HG03095 (cell line): Measurements from ENCODE around the gene DLGAP1.

Source experiments
- ATAC-seq: cut with Tn5 transposase; IDR thresholded peaks from one replicate; pipeline ENCODE4 v1.9.1; 2021; ENCODE audit warnings: moderate library complexity; ENCODE audit not compliant: unreplicated experiment

Gene DLGAP1

DNA sequence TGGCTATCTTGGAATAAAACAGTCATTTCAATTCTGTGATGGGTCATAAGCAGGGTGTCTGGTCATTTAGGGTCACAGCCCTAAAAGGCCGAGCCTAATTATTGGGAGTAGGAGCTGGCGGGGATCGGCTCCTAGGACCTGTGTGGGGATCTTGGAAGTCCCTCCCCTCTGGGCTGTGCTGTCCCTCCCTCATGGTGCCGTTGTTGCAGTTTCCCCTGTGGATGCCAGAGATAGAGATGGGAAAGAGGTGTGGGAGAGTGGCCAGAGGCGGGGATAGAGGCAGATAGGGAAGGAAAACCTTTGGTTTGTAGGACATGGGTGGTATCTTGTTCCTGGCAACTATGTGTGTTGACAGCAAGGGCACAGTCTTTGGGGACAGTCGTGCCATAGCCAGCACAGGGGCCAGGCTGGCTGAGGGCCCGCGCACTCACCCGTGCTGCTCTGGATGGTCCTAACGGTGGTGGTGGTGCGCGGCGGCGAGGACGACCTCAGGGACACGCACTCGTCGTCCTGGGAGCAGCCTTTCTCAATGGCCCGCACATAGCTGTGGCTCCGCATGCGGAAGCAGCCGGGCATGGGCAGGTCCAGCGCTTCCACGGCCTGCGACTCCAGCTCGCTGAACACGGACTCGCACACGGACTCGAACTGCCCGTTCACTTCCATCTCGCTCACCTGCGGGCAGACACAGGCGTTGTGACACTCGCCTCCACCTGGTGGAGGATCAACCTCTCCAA is 726.2 kb downstream of the DLGAP1 start:
- no peak for ATAC-seq

DNA sequence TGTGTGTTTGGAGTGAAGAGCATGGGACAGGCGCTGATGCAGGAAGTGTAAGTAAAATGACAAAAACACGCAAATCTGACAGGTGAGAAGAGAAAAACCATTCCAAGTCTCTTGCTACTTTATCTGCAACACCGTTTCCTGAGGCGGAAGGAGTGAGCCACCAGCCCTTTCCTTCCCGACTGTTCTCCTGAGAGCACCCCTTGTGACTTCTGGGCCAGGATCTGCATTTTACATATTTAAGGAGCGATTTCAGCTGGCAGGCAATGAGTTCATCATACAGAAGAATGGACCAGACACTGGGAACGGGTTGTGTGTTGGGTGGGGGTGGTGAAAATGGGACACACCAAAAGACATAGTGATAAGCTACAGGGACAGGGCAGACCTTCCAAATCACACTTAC is 727.8 kb downstream of the DLGAP1 start:
- ATAC-seq = no peak

DNA sequence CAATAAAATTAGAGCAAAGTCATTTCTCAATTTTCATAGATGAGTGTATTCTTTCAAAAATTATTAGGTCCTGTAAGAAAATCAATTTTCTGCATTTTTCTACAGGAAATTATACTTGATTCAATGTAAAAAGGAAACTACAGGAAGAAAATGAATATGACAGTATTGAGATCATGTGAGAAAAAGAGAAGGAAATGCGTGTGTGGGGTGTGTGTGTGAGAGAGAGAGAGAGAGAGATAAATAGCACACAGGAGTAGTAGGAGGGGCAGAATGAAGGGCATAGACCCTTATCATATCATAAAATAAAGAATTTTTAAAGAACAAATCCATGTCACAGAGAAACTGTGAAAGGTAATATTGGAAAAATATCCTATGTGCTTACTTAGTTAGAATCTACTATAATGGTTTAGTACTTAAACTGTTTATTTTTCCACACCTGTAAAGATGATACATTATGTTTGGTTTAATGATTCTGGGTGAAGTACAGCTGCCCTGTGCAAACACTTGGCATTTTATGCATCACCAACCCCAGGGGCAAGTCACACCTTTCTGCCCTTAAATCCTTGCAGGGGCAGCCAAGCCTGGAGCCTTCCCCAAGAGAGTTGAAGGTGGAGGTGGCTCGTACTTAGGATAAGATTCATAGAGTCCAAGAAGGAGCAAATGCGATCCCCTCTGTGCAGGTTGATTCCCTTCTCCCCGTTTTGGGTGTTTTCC is 728.7 kb downstream of the DLGAP1 start:
- no peak for ATAC-seq

DNA sequence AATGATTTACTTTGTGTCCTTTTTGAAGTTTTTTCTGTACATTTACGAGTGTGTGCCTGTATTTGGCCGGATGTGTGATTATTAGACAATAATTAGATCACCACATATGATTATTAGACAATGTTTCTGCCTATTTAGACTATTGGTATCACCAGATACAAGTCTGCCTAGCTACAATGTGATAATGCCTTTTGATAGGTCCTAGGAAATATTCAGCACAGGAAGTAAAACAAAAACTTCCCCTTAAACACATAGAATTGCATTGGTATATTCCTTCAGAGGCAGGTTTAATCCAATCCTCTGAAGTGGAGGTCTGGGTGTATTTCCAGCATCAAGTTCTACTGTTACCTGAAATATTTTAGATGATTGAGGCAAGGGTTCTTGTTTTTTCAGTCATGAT is 730.0 kb downstream of the DLGAP1 start:
- ATAC-seq = no peak

DNA sequence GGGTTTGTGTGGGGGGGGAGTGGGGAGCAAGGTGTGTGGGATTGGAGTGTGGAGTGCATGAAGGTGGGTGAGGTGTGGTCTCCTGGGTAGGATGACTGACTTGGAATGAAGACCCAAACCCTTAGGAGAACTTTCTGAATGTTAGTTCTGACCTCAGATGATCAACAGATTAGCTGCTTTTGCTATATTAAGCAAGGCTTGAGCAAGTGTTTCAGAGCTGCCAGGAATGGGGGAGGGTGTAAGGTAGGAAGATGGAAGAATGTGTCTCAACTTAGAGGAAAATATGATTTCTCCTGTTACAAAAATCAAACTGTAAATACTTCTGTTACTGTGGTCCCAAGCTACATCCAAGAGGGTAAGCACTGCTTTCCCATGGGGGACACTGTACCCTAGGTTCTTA is 731.6 kb downstream of the DLGAP1 start:
- ATAC-seq = no peak

DNA sequence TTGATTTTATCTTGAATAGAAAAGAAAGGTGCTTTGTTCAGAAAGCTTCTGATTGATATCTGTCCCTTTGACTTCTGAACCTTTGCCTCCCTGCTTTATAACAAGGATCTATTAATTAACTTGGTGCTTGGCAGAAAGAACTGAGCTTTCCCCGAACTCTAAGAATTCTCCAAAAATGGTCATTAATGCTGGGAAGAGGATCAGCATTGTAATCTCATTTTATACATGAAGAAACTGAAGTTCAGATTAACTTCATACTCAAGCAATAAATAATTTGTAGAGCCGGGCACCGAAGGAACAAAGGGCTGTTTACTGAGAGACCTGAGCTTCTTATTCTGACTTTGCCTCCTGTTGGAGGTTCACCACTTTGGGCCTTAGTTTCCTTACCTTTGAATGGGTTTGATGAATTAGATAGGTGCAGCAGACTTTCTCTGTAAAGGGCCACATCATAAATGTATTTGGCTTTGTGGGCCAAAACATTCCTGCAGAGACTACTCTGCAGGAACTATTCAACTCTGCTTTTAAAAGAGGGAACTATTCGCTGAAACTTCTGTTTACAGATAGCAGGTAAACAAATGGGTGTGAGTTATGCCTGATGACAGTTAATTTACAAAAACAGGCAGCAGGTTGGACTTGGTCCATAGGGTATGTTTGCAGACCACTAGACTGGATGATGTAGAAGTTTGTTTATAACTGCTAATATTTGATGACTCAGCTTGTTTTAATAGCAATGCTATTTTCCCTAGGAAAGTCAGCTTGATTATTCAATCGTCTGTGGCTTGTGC is 732.3 kb downstream of the DLGAP1 start:
- ATAC-seq = no peak

DNA sequence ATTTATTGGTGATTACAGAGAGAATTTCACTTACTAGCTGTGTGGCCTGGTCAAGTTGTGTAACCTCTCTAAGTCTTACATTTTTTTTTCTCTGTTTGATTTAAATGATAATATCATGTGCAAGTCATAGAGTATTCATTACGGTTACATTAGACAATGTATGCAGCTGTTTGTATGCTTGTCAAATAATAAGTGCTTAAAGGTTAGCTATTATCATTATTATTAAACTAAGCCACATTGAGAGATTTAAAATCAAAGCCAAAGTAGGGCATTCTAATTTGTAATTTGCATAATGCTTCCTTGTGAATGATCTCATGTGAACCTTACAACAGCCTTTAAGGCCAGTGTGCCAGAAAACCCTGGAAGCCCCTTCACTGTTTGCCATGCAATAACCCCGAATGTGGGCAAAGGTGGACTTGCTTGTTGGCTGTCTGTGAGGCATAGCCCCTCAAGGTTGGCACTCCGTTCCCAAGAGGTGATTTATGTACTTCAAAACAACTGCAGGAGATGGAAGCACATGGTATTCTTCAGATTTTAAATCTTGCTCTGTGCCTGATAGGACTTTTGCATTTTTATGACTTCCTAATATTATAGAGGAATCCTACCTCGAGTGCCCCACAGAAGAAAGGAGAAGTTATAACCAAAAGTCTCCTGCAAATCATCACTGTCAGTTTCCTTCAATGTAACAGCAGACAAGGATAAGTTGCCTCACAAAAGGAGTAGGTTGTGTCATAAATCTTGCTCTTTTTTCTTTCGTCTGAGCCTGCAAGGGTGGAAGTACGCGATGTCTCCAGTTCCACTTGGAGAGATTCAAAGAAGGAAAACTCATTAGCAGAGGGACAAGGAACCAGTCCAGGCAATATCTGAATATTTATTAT is 733.1 kb downstream of the DLGAP1 start:
- no peak for ATAC-seq

DNA sequence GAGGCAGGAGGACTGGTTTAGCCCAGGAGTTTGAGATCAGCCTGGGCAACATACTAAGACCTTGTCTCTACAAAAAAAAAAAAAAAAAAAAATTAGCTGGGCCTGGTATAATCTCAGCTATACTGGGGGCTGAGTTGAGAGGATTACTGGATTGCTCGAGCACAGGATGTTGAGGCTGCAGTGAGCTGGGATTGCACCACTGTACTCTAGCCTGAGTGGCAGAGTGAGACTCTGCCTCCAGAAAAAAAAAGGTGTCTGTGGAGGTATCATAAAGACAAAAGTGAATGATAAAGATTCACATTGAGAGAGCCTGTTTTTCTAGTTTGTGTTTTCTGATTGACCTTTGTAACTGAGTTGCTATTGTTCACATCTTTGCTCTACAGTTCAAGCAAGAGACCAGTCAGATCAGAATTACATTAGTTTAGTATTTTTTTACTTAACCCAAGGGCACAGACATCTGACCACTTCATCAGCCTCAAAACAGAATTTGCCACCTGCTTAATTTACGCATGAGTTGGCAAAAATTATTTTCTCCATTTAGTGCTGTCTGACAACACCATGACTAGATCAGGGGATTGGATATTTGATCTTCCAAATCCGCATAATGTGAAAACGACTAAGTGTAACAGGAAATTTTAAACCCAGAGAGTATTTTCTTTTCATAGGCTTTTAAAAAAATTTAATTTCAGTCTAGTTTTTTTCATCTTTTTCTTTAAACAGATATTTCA is 734.1 kb downstream of the DLGAP1 start:
- no peak for ATAC-seq

DNA sequence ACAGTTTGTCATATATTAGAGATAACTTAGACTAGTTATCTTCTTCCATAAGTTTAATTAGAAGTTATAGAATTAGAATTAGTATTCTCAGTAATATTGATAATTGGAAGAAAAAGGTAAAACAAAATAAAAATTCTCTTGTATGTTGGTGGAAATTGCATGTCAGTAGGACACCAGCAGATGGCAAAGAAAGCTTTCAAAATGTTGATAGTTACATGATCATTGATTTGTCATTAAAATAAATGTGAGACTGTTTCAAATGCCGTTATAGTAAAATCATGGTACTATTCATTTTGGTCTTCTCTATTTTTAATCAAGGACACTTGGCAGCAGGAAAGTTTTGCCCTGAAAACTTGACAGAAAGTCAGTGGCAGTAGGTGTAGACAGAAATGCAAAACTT is 734.9 kb downstream of the DLGAP1 start:
- no peak for ATAC-seq

DNA sequence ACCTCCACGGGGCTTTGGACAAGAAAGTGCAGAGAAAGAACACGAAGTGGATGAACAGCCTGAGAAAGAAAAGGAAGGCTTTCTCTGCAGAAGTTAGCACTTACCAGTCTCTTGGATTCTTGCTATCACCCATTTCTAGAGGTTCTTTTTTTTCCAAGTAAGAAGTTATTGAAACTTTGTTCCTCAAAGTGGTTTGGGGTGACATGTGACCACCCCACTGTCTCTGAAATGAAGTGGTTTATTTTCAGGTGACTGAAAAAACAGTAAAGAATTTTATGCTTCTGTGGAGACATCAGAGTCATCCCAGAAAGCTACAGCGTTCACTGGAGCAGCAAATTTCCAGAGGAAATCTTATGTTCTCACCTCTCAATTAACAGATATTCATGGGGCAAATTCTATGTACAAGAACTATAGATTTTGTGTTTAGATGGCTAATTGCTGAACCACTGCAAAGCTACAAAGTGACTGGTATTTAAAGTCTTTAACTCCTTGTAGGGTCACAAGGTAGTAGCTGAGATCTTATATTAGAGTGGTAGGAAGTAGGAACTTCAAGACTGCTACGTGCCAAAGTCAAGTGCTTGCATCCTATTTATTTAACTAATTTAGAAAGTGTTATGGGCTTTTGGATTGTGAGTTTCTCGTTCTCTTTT is 737.6 kb downstream of the DLGAP1 start:
- ATAC-seq = no peak

DNA sequence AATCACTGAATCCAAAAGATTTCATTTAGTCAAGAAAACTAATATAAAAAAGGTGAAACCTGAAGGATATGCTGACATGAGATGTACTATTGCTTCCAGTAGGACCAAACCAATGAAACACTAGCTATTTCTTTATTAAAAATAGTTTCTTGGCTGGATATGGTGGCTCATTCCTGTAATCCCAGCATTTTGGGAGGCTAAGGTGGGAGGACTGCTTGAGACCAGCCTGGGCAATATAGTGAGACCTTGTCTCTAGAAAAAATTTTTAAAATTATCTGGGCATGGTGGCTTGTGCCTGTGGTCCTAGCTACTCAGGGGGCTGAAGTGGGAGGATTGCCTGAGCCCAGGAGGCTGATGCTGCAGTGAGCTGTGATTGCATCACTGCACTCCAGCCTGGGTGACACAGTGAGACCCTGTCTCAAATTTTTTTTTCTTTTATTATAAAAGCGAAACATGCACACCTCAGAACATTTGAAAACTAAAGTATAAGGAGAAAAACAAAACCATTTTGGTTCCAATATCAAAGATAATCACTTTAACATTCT is 738.9 kb downstream of the DLGAP1 start:
- ATAC-seq = no peak

DNA sequence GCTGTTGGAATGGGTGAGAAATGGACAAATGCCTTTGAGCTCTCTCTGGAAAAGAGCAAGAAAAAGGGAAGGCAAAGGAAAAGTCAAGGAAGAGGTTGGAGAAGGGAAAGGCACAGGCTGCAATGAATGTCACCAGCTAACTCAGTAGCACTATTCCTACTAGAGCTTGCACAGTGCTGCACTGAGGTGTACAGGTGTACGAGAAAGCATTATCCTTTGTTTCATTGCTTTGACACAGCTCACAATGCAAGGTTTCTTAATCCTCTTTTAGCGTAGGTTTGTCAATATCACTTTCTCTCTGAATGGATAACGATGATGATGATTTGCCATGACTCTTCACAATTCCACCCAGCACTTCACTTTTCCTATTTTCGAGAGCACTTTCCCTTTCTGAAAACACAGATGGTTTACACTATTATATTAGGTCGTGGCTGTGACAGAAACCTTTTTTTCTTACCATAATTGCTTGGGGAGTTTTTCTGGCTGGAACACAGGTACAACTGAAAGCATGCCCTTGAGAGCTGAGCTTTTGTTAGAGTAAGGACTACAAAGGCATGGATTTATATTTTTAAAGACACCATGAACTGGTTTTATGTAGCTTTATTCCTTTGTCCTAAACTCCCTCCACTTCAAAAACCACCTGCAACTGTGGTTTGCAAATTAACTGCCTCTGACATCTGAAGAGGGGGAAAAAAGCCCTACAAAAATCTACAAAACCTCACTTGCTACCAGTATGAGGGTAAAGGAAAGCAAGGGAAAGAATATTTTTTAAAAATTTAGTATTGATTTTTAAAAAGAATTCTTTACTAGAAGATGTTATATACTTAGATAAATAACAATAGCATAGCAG is 739.7 kb downstream of the DLGAP1 start:
- ATAC-seq = no peak

DNA sequence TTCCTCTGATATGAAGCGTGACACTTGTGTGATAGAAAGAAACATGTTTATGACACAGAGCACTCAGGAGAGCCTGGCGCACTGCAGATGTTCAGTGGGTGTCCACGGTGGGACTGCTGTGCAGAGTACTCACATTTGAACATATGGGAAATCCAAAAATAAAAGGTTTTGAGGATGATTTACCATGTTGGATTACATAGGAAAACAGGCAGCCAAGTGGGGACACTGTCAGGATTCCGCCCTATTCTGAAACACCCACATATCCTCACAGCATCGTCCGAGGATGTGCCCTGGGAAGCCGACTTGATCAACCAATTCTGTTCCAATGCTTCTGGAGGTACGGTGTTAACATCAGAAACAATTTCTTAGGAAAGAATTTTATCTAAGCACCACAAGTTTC is 741.4 kb downstream of the DLGAP1 start:
- ATAC-seq = no peak

DNA sequence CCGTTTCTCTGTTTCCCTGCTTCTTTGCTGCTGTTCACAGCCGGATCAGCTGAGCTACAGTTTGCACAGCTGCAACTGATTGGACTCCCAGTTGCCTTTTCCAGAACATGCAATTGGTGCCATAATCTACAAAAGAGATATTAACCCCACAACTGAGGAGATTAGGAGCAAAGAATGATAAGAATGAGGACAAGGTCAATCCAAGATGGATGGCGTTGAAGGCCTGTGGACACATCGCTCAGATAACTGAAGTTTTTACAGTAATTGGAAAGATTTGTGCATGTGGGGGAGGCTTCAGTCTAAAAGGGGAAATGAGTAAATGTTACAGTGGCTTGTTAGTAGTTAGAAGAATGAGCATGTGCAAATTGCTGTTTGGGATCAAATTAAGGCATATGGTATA is 741.9 kb downstream of the DLGAP1 start:
- no peak for ATAC-seq

DNA sequence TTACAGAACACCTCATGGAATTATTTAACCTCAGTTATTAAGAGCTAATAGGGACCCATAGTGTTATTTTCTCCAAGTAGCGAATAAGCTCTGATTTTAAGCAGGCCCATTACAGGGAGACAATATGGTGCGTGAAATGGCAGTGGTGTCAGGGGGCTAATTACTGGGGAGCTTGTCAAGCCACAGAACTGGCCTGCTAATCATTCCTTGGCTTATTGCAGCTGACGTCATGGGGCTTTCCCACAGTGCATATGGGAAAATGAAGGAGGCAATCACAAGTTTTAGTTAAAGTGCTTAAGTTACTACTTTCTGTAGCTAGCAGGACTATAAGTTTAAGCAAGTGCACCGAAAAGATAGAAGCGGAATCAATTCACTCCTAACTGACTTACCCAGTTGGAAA is 742.6 kb downstream of the DLGAP1 start:
- no peak for ATAC-seq

DNA sequence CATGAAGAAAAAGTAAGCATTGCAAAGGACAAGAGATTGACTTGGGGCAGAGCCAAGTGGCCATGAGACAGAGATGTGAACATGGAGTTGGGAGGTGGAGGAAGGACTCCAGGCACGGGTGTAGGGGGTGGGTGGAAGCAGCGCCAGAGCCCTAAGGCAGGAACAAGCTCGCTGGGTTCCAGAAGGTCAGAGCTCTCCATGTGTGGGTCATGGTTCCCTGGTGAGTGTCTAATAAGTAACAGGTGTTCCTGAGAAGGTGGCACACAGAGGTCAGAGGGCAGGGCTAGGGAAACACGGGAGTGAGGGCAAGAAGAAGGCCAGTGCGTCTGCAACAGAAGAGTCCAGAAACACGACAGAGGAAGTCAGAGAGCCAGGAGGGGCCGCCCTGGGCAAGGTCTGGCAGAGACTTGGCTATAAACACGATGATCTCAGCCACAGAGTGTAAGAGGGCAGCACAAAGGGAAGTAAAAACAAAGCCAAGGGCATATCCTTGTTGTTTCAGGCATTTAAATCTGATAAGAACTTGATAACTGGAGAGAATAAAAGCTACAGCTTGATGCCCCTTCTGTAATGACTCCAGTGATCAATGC is 744.3 kb downstream of the DLGAP1 start:
- ATAC-seq = no peak

DNA sequence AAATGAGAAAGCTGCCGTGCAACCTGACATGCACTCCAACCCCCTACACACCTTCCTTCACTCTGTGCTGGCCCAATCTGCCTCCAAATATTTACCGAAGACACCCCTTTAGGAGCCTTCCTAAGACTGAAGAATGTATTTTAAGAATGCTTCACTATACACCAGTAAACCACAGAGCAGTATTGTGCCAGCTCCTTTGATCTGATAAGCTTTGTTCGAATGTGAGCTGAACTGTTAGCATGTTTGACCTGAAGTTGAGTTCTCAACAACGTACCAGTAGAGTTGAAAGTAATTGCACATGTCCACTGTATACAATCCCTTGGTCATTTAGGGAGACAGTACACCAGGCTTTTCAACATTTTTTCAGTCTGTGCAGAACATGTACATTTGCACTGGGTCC is 745.9 kb downstream of the DLGAP1 start:
- ATAC-seq = no peak
